GM18505 (cell line): Measurements from ENCODE around the gene GGN.

Source experiments
- ATAC-seq: cut with Tn5 transposase; IDR thresholded peaks from one replicate; pipeline ENCODE4 v1.9.1; 2021; ENCODE audit not compliant: unreplicated experiment
- POLR2A ChIP-seq: IDR thresholded peaks from 4 replicates; pipeline ENCODE4 v1.6.1; 2011; ENCODE audit warnings: borderline replicate concordance; ENCODE audit not compliant: insufficient read depth, insufficient read length; ENCODE audit errors: extremely low read depth

The GGN gene

GRCh38 chr19:38386971-38387549, 774 bp downstream of the GGN start:
- TF ChIP-seq POLR2A = no peak
- no peak for ATAC-seq

DNA sequence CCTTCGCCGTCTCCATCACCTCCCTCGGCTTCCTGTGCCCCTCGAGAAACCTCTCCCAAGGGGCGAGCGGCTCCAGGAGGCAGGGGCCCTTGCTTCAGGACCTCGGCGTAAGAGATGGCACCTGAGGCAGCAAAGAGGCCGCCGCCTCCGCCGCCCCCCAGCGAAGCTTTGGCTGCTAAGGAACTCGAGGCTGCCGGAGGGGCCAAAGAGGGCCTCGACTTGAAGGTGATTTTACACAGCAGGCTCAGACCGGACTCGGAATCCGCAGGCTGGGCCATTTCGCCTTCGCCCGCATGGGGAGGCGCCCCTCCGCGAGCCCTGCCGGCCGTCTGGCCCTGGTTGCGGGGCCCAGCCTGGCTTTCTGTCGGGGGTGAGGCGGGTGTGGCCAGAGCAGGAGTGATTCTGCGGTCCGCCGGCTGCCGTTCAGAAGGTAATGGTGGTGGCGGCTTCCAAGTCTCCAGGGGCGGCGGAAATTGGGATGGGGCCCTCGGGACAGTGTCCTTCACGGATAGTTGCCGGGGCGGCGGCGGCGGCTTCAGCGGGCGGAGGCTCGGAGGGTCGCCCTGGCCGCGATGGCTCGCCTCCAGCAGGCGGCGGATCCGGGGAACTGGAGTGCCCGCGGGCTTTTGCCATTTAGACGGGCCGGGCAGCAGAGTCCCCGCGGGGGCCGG, 1.4 kb downstream of the GGN start:
- TF ChIP-seq POLR2A = no peak
- ATAC-seq = no peak

DNA sequence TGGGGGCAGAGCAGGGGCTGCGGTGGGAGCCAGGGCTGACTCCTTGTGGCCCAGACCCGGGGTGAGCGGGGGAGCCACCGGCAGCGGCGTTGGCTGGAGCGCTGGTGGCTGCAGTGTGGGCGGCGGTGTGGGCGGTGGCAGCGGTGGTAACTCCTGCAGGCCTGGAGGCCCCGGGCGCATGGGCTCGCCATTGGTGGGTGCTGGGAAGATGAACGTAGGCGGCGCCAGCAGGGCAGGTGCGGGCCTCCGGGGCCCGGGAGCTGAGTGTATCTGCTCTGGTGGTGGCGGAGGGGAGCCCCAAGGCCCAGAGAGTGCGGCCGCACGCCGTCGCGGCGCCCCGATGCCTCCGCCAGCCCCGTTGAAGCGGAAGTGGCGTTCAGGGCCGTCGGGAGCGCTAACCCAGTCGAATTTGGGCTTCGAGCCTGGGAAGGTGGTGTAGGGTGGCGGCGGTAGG, 2.0 kb downstream of the GGN start:
- no peak for TF ChIP-seq POLR2A
- no peak for ATAC-seq

DNA sequence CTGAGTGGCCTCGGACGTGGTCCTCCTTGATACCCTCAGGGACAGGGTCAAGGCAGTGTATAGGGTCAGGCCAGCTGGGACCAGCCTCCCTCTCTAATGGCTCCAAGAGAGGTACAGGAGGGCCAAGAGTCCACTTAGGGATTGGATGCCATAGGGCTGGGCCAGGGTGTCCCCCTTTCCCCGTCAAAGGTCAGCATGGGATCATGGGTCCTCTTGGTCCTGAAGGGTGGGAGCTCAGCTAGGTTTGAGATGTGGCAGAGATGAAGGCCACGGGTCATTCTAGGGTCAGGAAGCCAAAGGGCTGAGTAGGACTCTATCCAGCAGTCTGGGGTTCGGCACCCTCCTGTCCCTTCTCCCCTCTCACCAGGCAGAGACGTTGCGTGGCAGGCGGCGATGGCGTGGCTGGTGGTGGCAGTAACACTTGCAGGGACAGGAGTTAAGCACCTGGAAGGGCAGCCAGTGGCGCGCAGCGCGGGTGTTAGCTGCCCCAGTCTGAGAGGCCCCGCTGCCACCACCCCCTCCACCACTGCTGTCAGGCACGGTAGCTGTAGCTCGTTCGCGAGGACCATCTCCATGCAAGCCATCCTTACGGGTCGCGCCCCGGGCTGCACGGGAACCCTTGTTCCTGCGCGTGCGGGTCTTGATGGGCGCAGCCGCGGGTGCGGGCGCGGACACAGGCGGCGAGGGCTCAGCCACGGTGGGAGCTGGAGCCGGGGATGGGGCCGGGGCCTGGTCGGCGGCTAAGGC, 2.6 kb downstream of the GGN start:
- no peak for TF ChIP-seq POLR2A

GRCh38 chr19:38384209-38385027, 3.4 kb downstream of the GGN start:
- ATAC-seq = no peak
- TF ChIP-seq POLR2A = no peak

More for the DNA sequence above, 2.6 kb downstream of the GGN start:
- no peak for ATAC-seq

- ATAC-seq = no peak
- no peak for TF ChIP-seq POLR2A
These were observed 4.1 kb downstream of the GGN start for GRCh38 chr19:38383743-38384142.

DNA sequence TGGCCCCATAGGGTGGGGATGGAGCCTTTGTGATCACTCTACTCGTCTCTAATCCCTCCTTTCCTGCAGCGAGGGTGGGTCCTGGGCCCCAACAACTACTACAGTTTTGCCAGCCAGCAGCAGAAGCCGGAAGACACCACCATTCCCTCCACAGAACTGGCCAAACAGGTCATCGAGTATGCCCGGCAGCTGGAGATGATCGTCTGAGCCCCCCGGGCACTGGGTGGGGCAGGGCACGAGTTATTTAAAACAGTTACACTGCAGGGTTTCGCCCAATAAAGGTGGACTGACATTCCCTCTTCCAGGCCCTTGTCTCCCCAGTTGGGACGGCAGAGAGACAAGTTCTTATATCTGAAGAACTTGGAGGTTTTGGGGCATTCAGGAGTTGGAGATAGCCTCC, 4.7 kb downstream of the GGN start:
- no peak for TF ChIP-seq POLR2A
- no peak for ATAC-seq

GRCh38 chr19:38381138-38381537, 6.7 kb downstream of the GGN start:
- no peak for TF ChIP-seq POLR2A
- no peak for ATAC-seq

DNA sequence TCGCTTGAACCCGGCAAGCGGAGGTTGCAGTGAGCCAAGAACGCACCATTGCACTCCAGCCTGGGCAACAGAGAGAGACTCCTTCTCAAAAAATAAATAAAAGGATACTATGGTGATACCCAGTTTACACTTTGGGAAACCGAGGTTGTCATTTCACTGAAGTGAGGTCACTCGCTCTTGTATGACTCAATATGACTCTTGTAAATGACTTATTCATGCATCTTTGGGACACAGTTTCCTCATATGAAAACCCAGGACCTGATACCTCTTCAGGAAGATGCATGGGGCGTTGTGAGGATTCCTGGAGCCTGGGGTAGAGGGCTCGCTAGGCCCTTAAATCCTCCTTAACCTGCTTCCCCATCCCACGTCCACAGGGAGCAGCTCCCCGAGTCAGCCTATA, 9.0 kb downstream of the GGN start:
- TF ChIP-seq POLR2A = no peak
- ATAC-seq = no peak

GRCh38 chr19:38377052-38377451, 10.8 kb downstream of the GGN start:
- ATAC-seq = no peak
- no peak for TF ChIP-seq POLR2A

DNA sequence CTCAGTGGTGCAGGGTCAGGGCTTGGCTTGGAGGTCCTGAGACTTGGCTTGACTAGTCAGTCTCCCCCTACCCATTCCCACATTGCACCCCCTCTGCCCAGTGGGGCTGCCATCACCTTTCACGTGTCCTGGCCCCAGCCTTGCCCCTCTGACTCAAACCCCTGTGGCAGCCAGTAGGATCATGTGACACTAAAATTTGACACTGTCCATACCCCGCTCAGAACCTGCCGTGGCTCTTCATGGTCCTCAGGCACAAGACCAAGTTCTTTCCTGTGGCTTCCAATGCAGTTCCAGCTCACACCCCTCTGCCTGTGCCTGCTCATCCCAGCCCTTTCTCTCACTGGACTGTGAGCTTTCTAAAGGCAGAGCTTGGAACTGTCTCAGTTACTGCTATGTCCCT, 11.3 kb downstream of the GGN start:
- no peak for ATAC-seq
- TF ChIP-seq POLR2A = no peak

GRCh38 chr19:38375748-38376147, 12.1 kb downstream of the GGN start:
- no peak for TF ChIP-seq POLR2A
- no peak for ATAC-seq

- no peak for TF ChIP-seq POLR2A
- no peak for ATAC-seq
These were observed 12.7 kb downstream of the GGN start for GRCh38 chr19:38375098-38375493.
